Inflammatory macrophage treated with lipopolysaccharide for 1 hour (primary cell): ENCODE results near the gene NEURL1.
"Not testable (repeated sequence)": the region's sequence is repeated elsewhere in the genome, so short reads cannot be mapped to it uniquely, and the experiment has no call there.

Experiments used
- DNase-seq, 2 donors: peaks; one replicate each; pipeline ENCODE4 v3.0.0-alpha.2; 2020 to 2022

The NEURL1 gene

DNA sequence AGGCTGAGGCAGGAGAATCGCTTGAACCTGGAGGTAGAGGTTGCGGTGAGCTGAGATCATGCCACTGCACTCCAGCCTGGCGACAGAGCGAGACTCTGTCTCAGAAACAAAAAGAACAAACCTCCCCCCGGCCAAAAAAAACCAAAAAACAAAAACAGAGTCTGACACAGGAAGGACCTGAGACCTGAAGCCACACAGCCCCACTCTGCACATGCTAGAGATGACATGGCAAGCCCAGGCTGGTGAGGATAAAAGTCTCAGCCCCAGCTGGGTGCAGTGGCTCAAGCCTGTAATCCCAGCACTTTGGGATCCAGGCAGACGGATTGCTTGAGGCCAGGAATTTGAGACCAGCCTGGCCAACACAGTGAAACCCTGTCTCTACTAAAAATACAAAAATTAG, 139.4 kb downstream of the NEURL1 start:
- DNase-seq, result not testable (repeated sequence)

- DNase-seq, result no peak
Measured at GRCh38 chr10:103633846-103634245, 140.3 kb downstream of the NEURL1 start.

GRCh38 chr10:103635580-103635979, 142.1 kb downstream of the NEURL1 start:
- DNase-seq, result no peak

DNA sequence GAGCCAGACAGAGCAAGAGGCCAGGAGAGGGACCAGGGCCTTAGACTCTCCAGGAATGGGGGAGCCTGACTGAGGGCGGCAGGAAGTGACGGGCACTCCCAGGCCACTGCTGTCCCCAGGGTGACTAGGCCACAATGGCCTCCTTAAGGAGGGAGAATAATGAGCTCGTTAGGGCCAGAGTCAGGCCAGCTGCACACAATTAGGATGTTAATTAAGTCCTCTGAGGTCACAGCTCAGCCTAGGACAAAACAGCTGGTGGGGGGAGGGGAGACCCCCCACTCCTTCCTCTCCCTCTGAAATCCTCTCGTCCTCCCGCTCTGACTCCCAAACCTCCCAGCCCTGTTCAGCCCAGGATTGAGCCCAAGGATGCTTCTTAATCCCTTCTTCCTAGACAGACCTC, 143.0 kb downstream of the NEURL1 start:
- DNase-seq, result no peak

GRCh38 chr10:103637011-103637410, 143.5 kb downstream of the NEURL1 start:
- no peak for DNase-seq

- no peak for DNase-seq
Measured at GRCh38 chr10:103637927-103638557, 144.5 kb downstream of the NEURL1 start.

DNA sequence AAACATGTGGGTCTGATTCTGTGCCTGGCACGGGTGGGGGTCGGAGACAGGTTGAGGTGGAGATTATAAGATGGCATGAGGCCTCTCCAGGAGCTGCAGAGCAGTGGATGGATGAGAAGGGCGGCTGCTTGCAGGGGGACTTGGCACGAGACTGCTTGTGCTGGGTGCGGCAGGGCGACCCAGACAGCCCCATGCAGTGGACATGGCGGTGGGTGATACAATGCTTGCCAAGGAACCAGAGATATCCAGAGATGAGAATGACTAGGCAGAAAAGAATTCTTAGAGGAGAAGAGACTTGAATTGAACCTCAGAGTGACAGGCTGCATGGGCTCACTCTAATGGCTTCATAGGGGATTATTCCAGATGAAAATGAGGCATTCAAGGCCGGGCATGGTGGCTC, 145.4 kb downstream of the NEURL1 start:
- no peak for DNase-seq

DNA sequence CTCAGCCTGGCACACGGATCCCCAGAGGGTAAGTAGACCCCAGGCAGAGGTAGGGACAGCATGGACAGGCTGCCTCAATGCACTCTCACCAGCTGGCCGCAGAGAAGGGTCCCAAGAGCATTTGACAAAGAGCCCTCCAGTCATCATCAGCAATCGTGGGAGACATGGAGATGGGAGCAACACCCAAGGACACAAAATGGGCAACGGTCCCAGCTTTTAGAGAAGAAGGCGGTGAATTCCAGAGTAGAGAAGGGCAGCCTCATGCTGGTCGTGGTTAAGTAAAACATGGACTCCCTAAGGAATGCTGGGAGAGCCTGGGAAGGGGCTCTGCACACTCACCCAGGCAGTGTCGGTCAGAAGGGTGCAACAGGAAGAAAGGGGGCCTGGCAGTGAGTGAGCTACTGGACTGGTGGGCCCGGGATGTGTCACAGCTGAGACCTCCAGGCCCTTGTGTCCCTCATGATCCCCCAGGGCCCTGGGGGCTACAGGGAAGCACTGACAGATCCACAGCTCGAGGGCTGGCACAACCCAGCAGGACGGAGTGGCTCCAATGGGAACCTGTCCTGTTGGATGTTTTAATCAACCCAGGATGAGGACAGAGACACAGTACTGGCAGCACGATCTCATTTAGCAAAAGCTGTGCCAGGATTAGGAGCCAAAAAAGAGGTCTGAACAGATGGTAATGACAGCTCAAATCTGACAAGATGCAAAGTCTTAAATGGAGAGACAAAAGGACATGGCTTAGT, 147.1 kb downstream of the NEURL1 start:
- DNase-seq, result no peak

DNA sequence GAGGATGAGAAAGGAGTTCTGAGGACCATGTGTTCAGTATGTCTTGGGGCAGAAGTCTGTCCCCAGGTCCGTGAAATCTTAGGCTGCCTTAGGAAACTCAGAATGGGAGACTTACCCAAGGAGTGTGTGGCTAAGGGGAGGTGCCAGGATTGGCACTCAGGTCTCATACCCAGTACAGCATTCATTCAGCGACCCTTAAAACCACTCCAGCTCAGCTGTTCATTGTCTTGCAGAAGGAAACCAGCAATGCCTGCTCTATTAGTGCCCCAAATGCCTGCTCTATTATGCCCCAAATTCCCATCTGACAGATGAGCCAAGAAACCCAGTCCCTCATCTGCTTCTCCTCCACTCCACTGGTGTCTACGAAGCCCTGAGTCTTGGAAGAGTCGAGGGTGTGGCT, 147.8 kb downstream of the NEURL1 start:
- DNase-seq, result no peak
